HG02981 (cell line): ENCODE results near the gene ABI2.
A peak's percentile ranks its signal among the peaks of the same experiment; 100 is the strongest.
"Not testable (repeated sequence)": the region's sequence is repeated elsewhere in the genome, so short reads cannot be mapped to it uniquely, and the experiment has no call there.

Experiments used
- ATAC-seq: cut with Tn5 transposase; IDR thresholded peaks from one replicate; pipeline ENCODE4 v1.9.1; 2021; ENCODE audit warnings: mild to moderate bottlenecking, moderate library complexity; ENCODE audit not compliant: unreplicated experiment

ABI2 gene

GRCh38 chr2:203427061-203427460, 98.9 kb downstream of the ABI2 start:
- no peak for ATAC-seq

DNA sequence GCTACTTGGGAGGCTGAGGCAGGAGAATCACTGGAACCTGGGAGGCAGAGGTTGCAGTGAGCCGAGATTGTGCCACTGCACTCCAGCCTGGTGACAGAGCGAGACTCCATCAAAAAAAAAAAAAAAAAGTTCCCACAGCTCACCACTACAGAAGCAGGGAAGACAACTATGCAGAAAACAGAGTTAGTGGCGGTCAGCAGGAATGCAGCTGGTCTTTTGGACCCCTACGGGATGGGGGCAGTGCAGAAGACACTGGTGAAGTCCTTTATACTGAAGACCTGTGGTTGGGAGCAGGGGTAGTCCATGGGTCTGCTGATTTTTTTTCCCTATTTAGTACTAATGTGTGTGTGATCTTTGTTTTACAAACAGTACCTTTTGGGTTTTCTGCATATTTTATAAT, 101.4 kb downstream of the ABI2 start:
- ATAC-seq: not testable (repeated sequence)

GRCh38 chr2:203431391-203432185, 103.4 kb downstream of the ABI2 start:
- no peak for ATAC-seq

GRCh38 chr2:203432811-203433210, 104.6 kb downstream of the ABI2 start:
- ATAC-seq: no peak

DNA sequence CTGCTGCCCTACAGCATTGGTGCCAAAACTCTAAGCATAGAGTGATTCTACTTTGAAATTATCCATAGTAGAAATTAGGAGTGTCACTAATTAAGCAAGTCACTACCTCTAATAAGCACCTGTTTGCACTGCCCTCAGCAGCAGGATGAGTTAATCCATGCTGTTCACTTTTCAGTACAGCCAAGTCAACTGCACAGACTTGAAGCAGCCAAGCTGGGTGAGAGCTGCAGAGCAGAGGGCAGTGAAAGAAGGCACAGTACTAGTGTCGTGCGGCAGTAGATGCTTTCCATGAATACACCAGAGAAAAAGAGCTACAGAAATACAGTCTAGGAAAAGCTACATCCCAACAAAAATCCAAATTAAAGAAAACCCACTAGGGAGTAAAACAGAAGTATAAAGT, 108.3 kb downstream of the ABI2 start:
- ATAC-seq: no peak

- ATAC-seq: no peak
Measured at GRCh38 chr2:203437511-203437910, 109.3 kb downstream of the ABI2 start.

DNA sequence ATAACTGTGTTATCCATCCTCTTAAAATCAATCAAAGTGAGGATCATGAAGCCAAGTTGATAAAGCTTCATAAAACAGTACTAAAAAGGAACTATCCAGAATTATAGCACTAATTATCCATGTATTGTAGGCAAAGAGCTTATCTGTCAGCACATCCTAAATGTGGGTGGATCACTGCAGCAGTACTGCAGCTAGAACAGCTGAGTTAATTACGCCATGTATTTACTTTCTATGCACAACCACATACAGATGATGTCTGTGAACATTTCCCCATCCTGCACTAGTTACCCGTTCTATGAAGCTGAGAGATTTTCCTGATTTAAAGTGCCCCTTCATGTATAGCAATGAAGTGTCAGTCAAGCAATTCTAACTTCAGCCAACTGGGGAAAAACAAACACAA, 110.3 kb downstream of the ABI2 start:
- no peak for ATAC-seq

- ATAC-seq: no peak
Measured at GRCh38 chr2:203440671-203441070, 112.5 kb downstream of the ABI2 start.

- no peak for ATAC-seq
Measured at GRCh38 chr2:203441463-203441862, 113.3 kb downstream of the ABI2 start.

- no peak for ATAC-seq
Measured at GRCh38 chr2:203442463-203442862, 114.3 kb downstream of the ABI2 start.

DNA sequence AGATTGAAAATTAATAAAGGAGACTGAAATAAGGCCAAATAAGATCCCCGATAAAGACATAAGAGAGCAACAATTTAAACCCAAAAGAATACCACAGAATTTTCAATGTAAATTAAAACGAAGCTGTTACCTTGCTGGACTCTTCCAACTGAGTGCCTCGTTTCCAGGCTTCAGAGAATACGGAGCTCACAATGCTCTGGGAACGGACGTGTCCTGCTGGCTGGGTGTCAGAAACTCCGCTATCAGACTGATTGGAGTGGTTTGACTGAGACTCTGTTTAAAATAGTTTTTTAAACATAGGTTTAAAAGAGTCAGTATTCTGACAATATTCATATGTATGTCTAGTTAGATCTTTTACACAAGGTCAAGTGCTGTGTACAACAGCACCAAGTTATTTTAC, 116.5 kb downstream of the ABI2 start:
- no peak for ATAC-seq

DNA sequence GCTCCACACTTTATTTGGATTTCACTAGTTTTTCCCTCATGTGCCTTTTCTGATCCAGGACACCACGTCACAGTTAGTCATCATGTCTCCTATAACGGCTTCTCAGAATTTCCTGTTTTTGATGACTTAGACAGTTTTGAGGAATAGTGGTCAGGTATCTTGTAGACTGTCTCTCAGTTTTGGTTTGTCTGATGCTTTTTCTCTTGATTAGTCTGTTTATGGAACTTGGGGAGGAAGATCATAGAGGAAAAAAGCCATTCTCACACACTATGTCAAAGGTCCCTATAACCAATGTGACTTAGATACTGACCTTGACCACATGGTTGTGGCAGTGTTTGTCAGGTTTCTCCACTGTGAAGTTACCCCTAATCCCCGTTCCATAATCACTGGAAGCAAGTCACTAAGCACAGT, 117.9 kb downstream of the ABI2 start:
- ATAC-seq: no peak

GRCh38 chr2:203446780-203447179, 118.6 kb downstream of the ABI2 start:
- no peak for ATAC-seq

GRCh38 chr2:203450561-203450960, 122.4 kb downstream of the ABI2 start:
- no peak for ATAC-seq

GRCh38 chr2:203451011-203451410, 122.8 kb downstream of the ABI2 start:
- ATAC-seq: no peak

DNA sequence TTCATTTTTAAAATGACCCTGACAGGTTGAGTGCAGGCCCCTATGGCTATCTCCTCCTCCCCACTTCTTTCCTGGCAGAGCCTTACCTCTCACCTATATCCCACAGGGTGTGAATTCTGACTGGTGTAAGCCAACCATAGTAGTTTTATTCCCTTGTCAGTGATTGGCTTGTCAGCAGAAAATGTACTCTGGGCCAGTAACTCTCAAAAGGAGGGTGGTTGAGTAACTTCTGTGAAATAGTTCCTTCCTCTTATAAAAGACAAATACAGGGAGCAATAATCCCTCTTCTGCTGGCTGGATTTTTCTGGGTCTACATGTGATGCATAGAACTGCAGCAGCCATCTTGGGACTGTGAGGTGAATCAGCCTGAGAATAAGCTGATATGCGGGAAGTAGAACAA, 123.5 kb downstream of the ABI2 start:
- no peak for ATAC-seq

- ATAC-seq: peak; percentile 51
Measured at GRCh38 chr2:203453858-203454451, 125.8 kb downstream of the ABI2 start.

DNA sequence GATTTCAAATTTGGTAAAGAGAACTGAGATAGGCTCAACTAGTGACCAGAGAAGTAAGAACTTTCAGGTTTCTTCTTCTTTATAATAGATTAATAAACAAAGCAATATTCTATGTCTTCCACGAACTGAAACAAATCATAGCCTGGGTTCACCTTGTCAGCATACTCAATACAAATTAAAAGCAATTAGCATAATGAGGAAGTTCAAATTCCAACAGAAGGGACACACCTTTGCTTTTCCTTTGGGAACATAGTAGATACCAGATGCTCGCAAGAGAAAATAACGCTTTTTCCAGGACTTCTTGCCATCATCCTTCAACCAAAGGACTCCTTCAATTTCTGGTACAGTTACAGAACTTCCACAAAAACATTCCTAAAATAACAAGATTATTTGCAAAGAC, 127.0 kb downstream of the ABI2 start:
- ATAC-seq: no peak

DNA sequence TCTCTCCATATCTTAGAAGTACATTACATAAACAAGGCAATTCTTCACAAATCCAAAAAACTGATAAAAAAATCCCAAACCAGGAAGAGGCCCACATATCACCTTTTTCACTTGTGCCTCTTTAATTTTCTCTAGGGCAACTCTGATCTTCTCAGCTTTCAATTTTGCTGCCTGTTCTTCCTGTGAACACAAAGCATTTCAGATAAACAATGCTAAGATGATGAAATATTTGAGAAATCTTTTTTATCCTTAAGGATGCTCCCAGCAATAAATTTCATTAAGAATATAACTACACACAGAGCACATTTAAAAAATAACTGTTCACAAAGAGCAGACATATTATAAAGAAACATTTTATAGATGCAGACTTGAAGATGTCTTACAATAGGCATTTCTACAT, 133.6 kb downstream of the ABI2 start:
- no peak for ATAC-seq

DNA sequence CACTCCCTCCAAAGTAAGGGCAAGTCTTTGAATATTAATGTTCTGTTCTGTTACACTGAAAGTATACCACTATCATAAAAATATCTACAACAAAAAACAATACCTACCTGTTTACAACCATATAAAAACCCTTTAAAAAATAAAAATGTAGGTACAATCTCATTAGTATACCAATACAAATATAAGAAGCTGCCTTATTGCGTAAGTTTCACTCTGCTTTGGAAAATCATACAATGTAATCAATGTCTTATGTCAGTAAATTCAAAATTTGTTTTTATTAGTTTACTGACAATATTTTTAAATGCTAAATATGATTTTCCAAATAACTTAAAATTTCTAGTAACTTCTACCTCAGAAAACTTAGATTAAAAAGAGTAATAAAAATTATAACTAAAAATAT, 134.1 kb downstream of the ABI2 start:
- no peak for ATAC-seq

GRCh38 chr2:203463266-203463678, 135.1 kb downstream of the ABI2 start:
- no peak for ATAC-seq

- no peak for ATAC-seq
Measured at GRCh38 chr2:203469546-203469945, 141.4 kb downstream of the ABI2 start.

GRCh38 chr2:203470371-203470770, 142.2 kb downstream of the ABI2 start:
- no peak for ATAC-seq
